HepG2 (cell line): Measurements from ENCODE around the gene VWA7. TPM values are rescaled to one million over a fixed set of nuclear protein-coding genes. Genes with fewer than 3 reads are reported as not detected.

ENCODE experiments used
- AGO2 ChIP-seq: fragments of 200-400 bp; formaldehyde crosslinking; optimal IDR thresholded peaks from 2 replicates; pipeline ENCODE3; 2017; ENCODE audit warnings: mild to moderate bottlenecking, low read depth, low read length, moderate library complexity
- EP300 ChIP-seq, 3 experiments: sonication (generic) in 1 of 3; formaldehyde crosslinking in 1 of 3; IDR thresholded peaks; 2 replicates each; pipeline versions ENCODE4 v1.5.1 to v1.6.1; 2011 to 2020; ENCODE audit warnings: low read depth in 2 of 3, low read length in 2 of 3, borderline replicate concordance in 1 of 3, improper control_type of control experiment in 1 of 3, mild to moderate bottlenecking in 1 of 3, missing genetic modification reagents in 1 of 3, moderate library complexity in 1 of 3
- FOXO1 ChIP-seq: sonication (generic); formaldehyde crosslinking; IDR thresholded peaks from 2 replicates; pipeline ENCODE4 v1.4.0; 2020; ENCODE audit warnings: missing genetic modification reagents
- GATAD2A ChIP-seq: IDR thresholded peaks from 2 replicates; pipeline ENCODE4 v1.6.1; 2016
- HDAC1 ChIP-seq: sonication (generic); formaldehyde crosslinking; IDR thresholded peaks from 2 replicates; pipeline ENCODE4 v1.5.1; 2020; ENCODE audit warnings: mild to moderate bottlenecking, missing genetic modification reagents
- HNRNPK ChIP-seq: fragments of 200-400 bp; formaldehyde crosslinking; IDR thresholded peaks from 2 replicates; pipeline ENCODE4 v1.6.1; 2018; ENCODE audit warnings: low read length, low read depth, moderate library complexity, mild to moderate bottlenecking; ENCODE audit not compliant: poor library complexity, severe bottlenecking
- HNRNPLL ChIP-seq: fragments of 200-400 bp; formaldehyde crosslinking; IDR thresholded peaks from 2 replicates; pipeline ENCODE4 v1.6.1; 2017; ENCODE audit warnings: mild to moderate bottlenecking, low read depth, low read length; ENCODE audit not compliant: poor library complexity, severe bottlenecking
- KDM4B ChIP-seq: sonication (generic); formaldehyde crosslinking; IDR thresholded peaks from 2 replicates; pipeline ENCODE4 v1.4.0; 2020; ENCODE audit warnings: missing genetic modification reagents
- KLF12 ChIP-seq: sonication (generic); formaldehyde crosslinking; IDR thresholded peaks from 2 replicates; pipeline ENCODE4 v1.4.0; 2020; ENCODE audit warnings: missing genetic modification reagents, borderline replicate concordance
- MZF1 ChIP-seq: sonication (generic); formaldehyde crosslinking; IDR thresholded peaks from 2 replicates; pipeline ENCODE4 v1.8.1; 2023; ENCODE audit warnings: mild to moderate bottlenecking, missing genetic modification reagents, borderline replicate concordance
- NCOR1 ChIP-seq: fragments of 200-600 bp; sonication (generic); IDR thresholded peaks from 2 replicates; pipeline ENCODE4 v1.7.0; 2017; ENCODE audit warnings: antibody characterized with exemption, low read length, borderline replicate concordance
- PHF20 ChIP-seq: sonication (generic); formaldehyde crosslinking; IDR thresholded peaks from 2 replicates; pipeline ENCODE4 v1.5.0; 2020; ENCODE audit warnings: mild to moderate bottlenecking, missing genetic modification reagents
- SIN3A ChIP-seq: IDR thresholded peaks from 2 replicates; pipeline ENCODE4 v1.6.1; 2011; ENCODE audit warnings: low read depth, mild to moderate bottlenecking, control low read depth, low read length, borderline replicate concordance
- ZC3H13 ChIP-seq: sonication (generic); formaldehyde crosslinking; IDR thresholded peaks from 2 replicates; pipeline ENCODE4 v1.8.1; 2023; ENCODE audit warnings: mild to moderate bottlenecking, missing genetic modification reagents, moderate library complexity
- ZFP36L1 ChIP-seq: sonication (generic); formaldehyde crosslinking; IDR thresholded peaks from 2 replicates; pipeline ENCODE4 v1.8.0; 2022; ENCODE audit warnings: mild to moderate bottlenecking, missing genetic modification reagents, moderate library complexity
- ZKSCAN1 ChIP-seq: fragments of 150-350 bp; IDR thresholded peaks from 2 replicates; pipeline ENCODE4 v1.6.1; 2014; ENCODE audit warnings: low read length
- ZNF138 ChIP-seq: sonication (generic); formaldehyde crosslinking; IDR thresholded peaks from 2 replicates; pipeline ENCODE4 v1.5.0; 2020; ENCODE audit warnings: mild to moderate bottlenecking, low read depth, missing genetic modification reagents
- ZNF224 ChIP-seq: sonication (generic); formaldehyde crosslinking; IDR thresholded peaks from 2 replicates; pipeline ENCODE4 v1.5.0; 2020; ENCODE audit warnings: mild to moderate bottlenecking, missing genetic modification reagents
- ZNF296 ChIP-seq: sonication (generic); formaldehyde crosslinking; conservative IDR thresholded peaks from 2 replicates; pipeline ENCODE4 v1.5.0; 2020; ENCODE audit warnings: mild to moderate bottlenecking, missing genetic modification reagents
- ZNF367 ChIP-seq: sonication (generic); formaldehyde crosslinking; IDR thresholded peaks from 2 replicates; pipeline ENCODE4 v1.4.0; 2020; ENCODE audit warnings: missing genetic modification reagents, borderline replicate concordance
- ZNF746 ChIP-seq: sonication (generic); formaldehyde crosslinking; IDR thresholded peaks from 2 replicates; pipeline ENCODE4 v1.8.0; 2022; ENCODE audit warnings: mild to moderate bottlenecking, missing genetic modification reagents
- ZNF773 ChIP-seq: sonication (generic); formaldehyde crosslinking; IDR thresholded peaks from 2 replicates; pipeline ENCODE4 v1.4.0; 2020; ENCODE audit warnings: missing genetic modification reagents, borderline replicate concordance
- polyA plus RNA-seq, 8 experiments: library from polyadenylated mRNA; depleted of rRNA in 3 of 8; stranded (reverse) in 7 of 8; unstranded in 1 of 8; fragments of >200 nt; fragmentation: Illumina TruSeq in 4 of 8; extraction: Trizol in 4 of 8; gene quantifications; 2 replicates each; pipeline versions ENCODE4 v1.2.1 to v1.2.3, GENCODE V29; 2011 to 2016; ENCODE audit warnings: low read depth in 4 of 8, missing spikeins in 1 of 8, mixed read lengths in 1 of 8; ENCODE audit not compliant: insufficient read depth in 1 of 8
- total RNA-seq, 5 experiments: library from RNA; depleted of rRNA; stranded (reverse); fragments of >200 nt; fragmentation: Illumina TruSeq; extraction: Trizol; gene quantifications; 2 replicates each; pipeline ENCODE4 v1.2.3, GENCODE V29; 2016; ENCODE audit warnings: low read depth in 1 of 5
- TF ChIP-seq, protein P1 (sequence below): sonication (generic); formaldehyde crosslinking; conservative IDR thresholded peaks from 2 replicates; pipeline ENCODE4 v1.4.0; 2020; ENCODE audit warnings: missing genetic modification reagents

VWA7 gene
- total and polyA plus RNA-seq, 2 of the 13 experiments (the other 11 are each of a cell fraction or from before 2014, with no cell fraction given) = 0.86 to 3.3 TPM

- TF ChIP-seq MZF1 (CRISPR knock-in tag) (no peak), ZNF367 (CRISPR knock-in tag) (no peak), AGO2 (no peak), EP300 (IDR thresholded peaks at IDR 0.05; ENCODE audit: low read depth in 2 of 2, low read length in 2 of 2) (peak in 1 of 2 experiments; percentile 65; a peak in 2 of 4 replicates), EP300 (CRISPR knock-in tag; IDR thresholded peaks at IDR 0.05; ENCODE audit: borderline replicate concordance) (no peak), NCOR1 (peak; percentile 59; the same call in 1 of the 2 replicates), ZKSCAN1 (peak; percentile 55; the same call in 1 of the 2 replicates), ZNF773 (CRISPR knock-in tag) (no peak), HNRNPK (peak; percentile 95), HNRNPLL (no peak), ZC3H13 (CRISPR knock-in tag) (0 out of 2 replicates have a peak, but pooled peaks have one; percentile 58), FOXO1 (no peak), KLF12 (CRISPR knock-in tag) (no peak), KDM4B (CRISPR knock-in tag) (0 out of 2 replicates have a peak, but pooled peaks have one; percentile 15), GATAD2A (CRISPR knock-in tag) (peak; percentile 75), PHF20 (CRISPR knock-in tag) (no peak; the same call in 1 of the 2 replicates), ZNF746 (CRISPR knock-in tag) (peak; percentile 51; the same call in 1 of the 2 replicates), ZFP36L1 (0 out of 2 replicates have a peak, but pooled peaks have one; percentile 19), ZNF296 (CRISPR knock-in tag) (no peak), HDAC1 (CRISPR knock-in tag) (peak; percentile 15; the same call in 1 of the 2 replicates), ZNF138 (no peak), SIN3A (no peak; the same call in 1 of the 2 replicates), ZNF224 (0 out of 2 replicates have a peak, but pooled peaks have one; percentile 57)
- TF ChIP-seq, protein P1, sequence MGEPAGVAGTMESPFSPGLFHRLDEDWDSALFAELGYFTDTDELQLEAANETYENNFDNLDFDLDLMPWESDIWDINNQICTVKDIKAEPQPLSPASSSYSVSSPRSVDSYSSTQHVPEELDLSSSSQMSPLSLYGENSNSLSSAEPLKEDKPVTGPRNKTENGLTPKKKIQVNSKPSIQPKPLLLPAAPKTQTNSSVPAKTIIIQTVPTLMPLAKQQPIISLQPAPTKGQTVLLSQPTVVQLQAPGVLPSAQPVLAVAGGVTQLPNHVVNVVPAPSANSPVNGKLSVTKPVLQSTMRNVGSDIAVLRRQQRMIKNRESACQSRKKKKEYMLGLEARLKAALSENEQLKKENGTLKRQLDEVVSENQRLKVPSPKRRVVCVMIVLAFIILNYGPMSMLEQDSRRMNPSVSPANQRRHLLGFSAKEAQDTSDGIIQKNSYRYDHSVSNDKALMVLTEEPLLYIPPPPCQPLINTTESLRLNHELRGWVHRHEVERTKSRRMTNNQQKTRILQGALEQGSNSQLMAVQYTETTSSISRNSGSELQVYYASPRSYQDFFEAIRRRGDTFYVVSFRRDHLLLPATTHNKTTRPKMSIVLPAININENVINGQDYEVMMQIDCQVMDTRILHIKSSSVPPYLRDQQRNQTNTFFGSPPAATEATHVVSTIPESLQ = no peak
Observed at GRCh38 chr6:31822036-31822821, 45.1 kb upstream of the VWA7 start (continued).
